ENCODE measurements around the gene ARHGAP24.

ARHGAP24 gene

GRCh38 chr4:86007042-86007441 is 532.1 kb downstream of the ARHGAP24 start:
- no peak overlapping the region for H3K4me3 ChIP-seq (ENCODE audit: low read depth, low read length)
- DNase-seq (ENCODE audit: low read depth) = no peak
- TF ChIP-seq CTCF (IDR thresholded peaks at IDR 0.05; ENCODE audit: low read depth, low read length, missing control alignments) = no peak
- in situ Hi-C loops (cut with HindIII; ENCODE audit: low sequenced_read_pairs) = no loop called here

GRCh38 chr4:86011117-86011516 is 536.2 kb downstream of the ARHGAP24 start:
- in situ Hi-C loops (cut with HindIII; ENCODE audit: low sequenced_read_pairs) = no loop called here
- peak; percentile 98 for DNase-seq (ENCODE audit: low read depth)

GRCh38 chr4:86013621-86014020 is 538.7 kb downstream of the ARHGAP24 start:
- no peak overlapping the region for H3K4me3 ChIP-seq (ENCODE audit: low read depth, low read length)
- DNase-seq (ENCODE audit: low read depth) = no peak

More at GRCh38 chr4:86011117-86011516, 536.2 kb downstream of the ARHGAP24 start:
- H3K4me3 ChIP-seq (ENCODE audit: low read depth, low read length) = no peak overlapping the region
- TF ChIP-seq CTCF (IDR thresholded peaks at IDR 0.05; ENCODE audit: low read depth, low read length, missing control alignments) = no peak

GRCh38 chr4:86014599-86014998 is 539.6 kb downstream of the ARHGAP24 start:
- TF ChIP-seq CTCF (IDR thresholded peaks at IDR 0.05; ENCODE audit: low read depth, low read length, missing control alignments) = no peak
- DNase-seq (ENCODE audit: low read depth) = no peak
- H3K4me3 ChIP-seq (ENCODE audit: low read depth, low read length) = no peak overlapping the region
- in situ Hi-C loops (cut with HindIII; ENCODE audit: low sequenced_read_pairs) = no loop called here

More at GRCh38 chr4:86013621-86014020, 538.7 kb downstream of the ARHGAP24 start:
- in situ Hi-C loops (cut with HindIII; ENCODE audit: low sequenced_read_pairs) = no loop called here
- no peak for TF ChIP-seq CTCF (IDR thresholded peaks at IDR 0.05; ENCODE audit: low read depth, low read length, missing control alignments)

GRCh38 chr4:86015412-86016350 is 540.7 kb downstream of the ARHGAP24 start:
- in situ Hi-C loops (cut with HindIII; ENCODE audit: low sequenced_read_pairs) = no loop called here
- H3K4me3 ChIP-seq (ENCODE audit: low read depth, low read length) = no peak overlapping the region
- no peak for TF ChIP-seq CTCF (IDR thresholded peaks at IDR 0.05; ENCODE audit: low read depth, low read length, missing control alignments)
- no peak for DNase-seq (ENCODE audit: low read depth)

GRCh38 chr4:86019362-86019761 is 544.4 kb downstream of the ARHGAP24 start:
- no peak overlapping the region for H3K4me3 ChIP-seq (ENCODE audit: low read depth, low read length)
- in situ Hi-C loops (cut with HindIII; ENCODE audit: low sequenced_read_pairs) = no loop called here
- no peak for TF ChIP-seq CTCF (IDR thresholded peaks at IDR 0.05; ENCODE audit: low read depth, low read length, missing control alignments)
- no peak for DNase-seq (ENCODE audit: low read depth)

Measured in astrocyte of the cerebellum (primary cell).